HTR-8/SVneo (cell line): ENCODE measurements around the gene MYL5.
"Not testable (repeated sequence)": the region's sequence is repeated elsewhere in the genome, so short reads cannot be mapped to it uniquely, and the experiment has no call there.

Experiments used
- DNase-seq: peaks from one replicate; pipeline ENCODE4 v3.0.0; 2011; ENCODE audit warnings: low spot score, mixed read lengths; ENCODE audit not compliant: insufficient read length
- FAIRE-seq: peaks from 2 replicates; lab custom pipeline; 2011; peaks lifted over from hg19 to GRCh38; lab: Jason Lieb, UNC

The MYL5 gene

DNA sequence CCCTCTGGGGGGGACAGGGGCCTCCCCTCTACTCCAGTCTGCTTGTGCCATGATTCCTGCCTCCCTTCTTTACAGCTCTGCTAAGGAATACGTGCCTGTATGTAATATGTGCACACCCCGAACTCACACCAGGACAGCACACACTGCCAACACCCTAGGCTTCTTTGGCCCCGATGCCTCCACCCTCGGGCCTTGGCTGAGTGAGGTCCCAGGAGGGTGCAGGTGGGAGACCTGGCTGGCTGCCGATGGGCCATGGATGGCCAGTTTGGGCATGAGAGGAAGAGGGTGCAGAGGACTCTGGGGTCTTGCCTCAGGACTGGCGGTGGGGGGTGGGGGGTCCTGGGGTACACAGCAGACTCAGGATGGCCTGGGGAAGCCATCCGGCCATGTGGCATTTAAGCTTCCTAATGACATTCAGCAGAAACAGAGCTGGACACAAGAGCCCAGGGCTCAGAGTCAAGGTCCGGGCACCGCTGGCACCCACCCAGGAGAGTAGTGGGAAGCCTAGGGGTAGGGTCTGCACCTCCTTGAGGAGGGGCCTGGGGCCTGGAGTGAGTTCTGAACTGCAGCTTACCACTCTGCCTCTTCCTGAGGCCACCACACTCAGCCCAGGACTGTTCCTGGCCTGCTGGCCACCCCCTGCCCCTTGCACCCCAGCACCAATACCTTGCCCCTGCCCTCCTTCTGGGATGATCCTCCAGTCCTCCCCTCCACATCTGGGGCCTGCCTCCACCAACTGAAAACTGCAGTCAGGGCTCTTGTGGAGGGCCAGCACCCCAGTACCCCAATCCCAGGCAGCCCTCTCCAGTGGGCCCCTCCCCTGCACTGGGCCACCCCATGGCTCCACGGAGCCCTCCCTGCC lies 29.2 kb downstream of the MYL5 start:
- no peak for FAIRE-seq
- no peak for DNase-seq

DNA sequence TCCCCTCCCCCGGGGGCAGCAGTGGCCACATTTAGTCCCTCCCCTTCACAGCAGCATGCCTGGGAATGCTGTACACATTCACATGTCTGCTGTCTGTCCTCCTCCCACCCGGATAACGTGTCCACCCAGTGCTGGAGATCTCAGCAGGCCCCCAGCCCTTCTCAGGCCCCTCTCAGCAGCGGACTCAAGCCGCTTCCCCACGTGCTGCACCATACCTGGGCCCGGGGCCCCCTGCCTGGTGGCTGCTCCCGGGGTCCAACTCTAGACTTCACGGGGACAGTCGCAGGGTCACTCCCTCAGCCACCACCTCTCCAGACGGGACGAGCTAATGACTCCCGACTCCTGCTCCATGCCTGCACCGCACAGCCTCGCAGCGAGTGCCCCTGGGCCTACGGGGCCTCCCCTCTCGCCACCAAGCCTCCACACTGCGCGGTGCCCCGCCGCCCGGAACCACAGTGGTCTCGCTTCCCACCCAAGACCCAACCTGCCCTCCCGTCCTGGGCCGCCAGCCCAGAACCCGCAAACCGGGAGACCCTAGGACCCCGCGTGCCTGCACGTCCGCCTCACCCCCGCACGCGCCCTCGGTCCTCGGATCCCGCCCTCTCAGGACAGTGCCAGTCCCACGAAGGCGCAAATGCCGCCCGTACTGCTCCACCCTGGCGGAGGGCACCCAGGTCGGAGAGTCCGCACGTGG lies 30.0 kb downstream of the MYL5 start:
- DNase-seq, result no peak
- no peak for FAIRE-seq

DNA sequence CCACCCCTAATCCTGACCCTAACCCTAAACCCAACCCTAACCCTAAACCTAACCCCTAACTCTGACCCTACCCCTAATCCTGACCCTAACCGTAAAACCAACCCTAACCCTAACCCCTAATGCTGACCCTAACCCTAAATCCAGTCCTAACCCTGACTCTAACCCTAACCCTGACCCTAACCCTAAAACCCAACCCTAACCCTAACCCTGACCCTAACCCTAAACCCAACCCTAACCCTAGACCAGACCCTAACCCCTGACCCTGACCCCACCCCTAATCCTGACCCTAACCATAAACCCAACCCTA lies 30.6 kb downstream of the MYL5 start:
- DNase-seq (no peak), FAIRE-seq (peak; percentile 46)

DNA sequence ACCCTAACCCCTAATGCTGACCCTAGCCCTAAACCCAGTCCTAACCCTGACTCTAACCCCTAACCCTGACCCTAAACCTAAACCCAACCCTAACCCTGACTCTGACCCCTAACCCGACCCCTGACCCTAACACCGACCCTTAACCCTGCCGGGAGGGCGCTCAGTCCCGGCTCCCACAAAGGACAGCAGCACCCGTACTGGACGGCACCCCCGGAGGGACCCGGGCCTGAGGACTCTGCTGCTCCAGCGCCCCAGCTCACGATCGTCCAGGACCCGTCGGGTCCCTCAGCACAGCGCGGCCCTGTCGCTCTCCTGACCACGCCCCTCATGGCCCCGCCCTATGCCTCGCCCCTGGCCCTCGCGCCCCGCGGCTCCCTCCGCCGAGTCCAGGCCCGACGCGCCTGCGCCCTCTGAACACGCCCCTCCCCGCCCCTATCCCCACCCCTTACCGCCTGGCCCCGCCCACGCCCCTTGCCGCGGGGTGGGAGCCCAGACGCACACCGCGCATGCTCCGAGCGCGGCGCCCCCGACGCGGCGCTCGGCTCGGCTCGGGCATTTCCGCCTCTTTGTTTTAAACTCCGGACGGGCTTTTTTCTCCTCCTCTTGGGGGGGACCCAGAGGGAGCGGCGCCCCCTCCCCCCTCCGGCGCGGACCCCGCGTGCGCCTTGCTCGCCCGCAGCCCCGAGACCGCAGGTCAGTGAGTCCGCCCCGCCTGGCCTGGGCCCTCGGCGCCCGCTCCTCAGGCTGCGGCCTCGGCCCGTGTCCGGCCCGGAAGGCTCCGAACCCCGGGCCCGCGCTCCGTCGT lies 31.1 kb downstream of the MYL5 start, which contains the start of gene PCGF3:
Gene PCGF3 (plus strand): TSS at position 555 of the 805 bp plus-strand sequence. CDS start 27,849 bp downstream, outside the sequence.
- DNase-seq (peak; percentile 97), FAIRE-seq (peak; percentile 98)

DNA sequence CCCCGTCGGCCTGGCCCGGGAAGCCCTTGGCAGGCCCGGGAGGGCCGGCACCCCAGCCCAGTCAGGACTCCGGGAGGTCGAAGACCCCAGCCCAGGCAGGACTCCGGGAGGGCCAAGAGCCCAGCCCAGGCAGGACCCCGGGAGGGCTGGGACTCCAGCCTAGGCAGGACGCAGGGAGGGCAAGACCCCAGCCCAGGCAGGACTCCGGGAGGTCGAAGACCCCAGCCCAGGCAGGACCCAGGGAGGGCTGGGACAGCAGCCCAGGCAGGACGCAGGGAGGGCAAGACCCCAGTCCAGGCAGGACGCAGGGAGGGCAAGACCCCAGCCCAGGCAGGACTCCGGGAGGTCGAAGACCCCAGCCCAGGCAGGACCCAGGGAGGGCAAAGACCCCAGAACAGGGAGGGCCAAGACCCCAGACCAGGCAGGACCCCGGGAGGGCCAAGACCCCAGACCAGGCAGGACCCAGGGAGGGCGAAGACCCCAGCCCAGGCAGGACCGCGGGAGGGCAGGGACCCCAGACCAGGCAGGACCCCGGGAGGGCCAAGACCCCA lies 31.8 kb downstream of the MYL5 start:
- DNase-seq, FAIRE-seq: not testable (repeated sequence)

DNA sequence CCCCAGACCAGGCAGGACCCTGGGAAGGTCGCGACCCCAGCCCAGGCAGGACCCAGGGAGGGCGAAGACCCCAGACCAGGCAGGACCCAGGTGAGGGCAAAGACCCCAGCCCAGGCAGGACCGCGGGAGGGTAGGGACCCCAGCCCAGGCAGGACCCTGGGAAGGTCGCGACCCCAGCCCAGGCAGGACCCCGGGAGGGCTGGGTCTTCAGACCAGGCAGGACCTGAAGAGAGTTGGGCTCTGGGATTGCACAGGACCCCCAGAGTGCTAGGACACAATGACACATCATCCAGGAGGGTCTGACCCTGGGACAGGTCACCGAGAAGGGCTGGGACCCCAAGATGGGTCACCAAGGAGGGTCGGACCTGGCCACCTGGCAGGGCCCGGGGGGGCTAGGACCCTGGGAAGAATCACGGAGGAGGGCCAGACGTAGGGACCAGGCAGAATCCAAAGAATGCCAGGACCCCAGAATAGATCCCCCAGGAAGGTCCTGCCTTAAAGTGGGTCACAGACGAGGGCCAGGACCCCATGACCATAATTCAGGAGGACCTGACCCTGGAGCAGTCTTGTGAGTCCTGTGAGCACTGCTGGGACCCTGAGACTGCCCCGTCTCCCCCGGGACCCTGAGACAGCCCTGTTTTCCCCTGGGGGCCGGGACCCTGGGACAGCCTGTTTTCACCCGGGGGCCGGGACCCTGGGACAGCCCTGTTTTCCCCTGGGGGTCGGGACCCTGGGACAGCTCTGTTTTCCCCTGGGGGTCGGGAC lies 32.7 kb downstream of the MYL5 start:
- DNase-seq (no peak), FAIRE-seq (no peak)

DNA sequence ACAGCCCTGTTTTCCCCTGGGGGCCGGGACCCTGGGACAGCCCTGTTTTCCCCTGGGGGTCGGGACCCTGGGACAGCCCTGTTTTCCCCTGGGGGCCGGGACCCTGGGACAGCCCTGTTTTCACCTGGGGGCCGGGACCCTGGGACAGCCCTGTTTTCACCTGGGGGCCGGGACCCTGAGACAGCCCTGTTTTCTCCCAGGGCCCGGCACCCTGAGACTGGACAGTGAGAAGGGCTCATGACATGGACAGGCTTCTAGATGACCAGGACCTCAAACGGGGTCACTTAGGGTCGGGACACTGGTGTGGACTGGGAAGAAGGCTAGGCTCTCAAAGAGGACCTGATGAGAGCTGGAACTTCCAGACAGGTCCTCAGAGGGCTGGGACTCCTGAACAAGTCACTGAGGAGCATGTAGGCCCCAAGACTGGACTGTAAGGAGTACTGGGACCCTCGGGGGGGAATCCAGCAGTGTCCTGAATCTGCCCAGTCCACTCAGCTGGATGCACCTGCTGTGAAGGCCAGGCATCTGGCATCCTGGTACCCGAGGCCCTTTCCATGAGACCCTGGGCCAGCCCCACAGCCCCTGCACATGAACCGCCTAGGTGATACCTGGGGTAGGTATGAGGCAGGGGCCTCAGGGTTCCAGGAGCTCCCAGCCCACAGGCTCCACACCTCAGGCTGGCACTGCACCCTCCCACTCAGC lies 33.7 kb downstream of the MYL5 start:
- FAIRE-seq (no peak), DNase-seq (no peak)

DNA sequence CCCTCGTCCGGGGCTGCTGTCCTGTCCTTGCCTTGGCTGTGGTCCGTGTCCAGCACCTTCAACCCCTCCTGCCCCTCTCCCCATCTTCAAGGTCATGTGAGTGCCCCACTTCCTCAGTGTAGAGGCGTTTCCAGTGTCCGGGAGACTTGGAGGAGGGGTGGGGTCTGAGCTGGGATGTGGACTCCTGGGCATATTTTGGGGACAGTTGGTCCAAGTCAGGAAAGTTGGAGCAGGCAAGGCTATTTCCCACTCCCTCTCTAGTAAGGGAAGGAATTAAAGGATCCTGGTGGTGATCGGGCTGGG lies 34.2 kb downstream of the MYL5 start:
- DNase-seq, result no peak
- FAIRE-seq, result no peak

DNA sequence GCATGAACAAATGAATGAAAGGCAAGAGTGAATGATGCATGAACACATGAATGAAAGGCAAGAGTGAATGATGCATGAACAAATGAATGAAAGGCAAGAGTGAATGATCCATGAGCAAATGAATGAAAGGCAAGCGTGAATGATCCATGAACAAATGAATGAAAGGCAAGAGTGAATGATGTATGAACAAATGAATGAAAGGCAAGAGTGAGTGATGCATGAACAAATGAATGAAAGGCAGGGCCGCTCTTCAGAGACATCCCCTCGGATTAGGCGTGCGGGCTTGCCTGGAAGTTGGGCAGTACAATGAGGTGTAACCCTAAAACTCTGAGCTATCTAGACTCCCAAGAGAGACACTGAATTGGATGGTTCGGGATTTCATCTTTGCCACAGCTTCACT lies 35.0 kb downstream of the MYL5 start:
- DNase-seq, result no peak
- FAIRE-seq, result no peak

DNA sequence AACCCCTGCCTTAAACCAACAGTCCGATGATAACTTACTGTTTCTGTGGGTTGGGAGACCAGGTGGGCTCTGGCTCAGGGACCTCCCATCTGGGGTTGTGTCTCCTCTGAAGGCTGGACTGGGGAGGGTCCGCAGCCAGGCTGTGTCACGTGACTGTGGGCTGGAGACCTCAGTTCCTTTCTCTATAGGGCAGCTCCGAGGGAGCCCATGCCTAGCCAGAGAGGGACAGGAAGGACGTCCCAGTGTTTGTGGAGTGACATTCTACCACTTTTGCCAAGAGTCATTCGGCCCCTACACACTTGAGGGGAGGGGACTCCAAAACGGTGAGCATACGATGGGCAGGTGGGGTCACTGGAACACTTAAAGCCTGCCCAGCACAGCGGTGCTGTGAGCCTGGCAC lies 35.8 kb downstream of the MYL5 start:
- FAIRE-seq, result no peak

DNA sequence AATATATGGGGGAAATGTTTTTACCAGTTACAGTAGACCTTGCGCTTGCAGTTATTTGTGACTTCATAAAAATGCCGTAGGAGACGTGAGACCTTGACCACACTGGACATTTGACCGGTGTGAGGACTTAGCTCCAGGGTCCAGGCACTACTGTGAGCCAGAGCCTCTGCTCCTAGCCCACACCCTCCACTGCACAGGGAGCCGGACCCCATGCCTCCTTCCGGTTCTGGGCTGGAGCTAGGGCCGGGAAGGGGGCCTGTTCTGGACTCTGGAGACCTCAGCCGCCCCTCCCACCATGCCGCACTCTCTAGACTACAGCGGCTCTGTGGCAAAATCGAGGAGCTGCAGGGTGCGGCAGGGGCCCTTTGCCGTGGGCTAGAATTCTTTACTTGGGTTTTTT lies 36.6 kb downstream of the MYL5 start:
- no peak for FAIRE-seq
- no peak for DNase-seq

More for the DNA sequence above, 35.8 kb downstream of the MYL5 start:
- DNase-seq, result no peak

DNA sequence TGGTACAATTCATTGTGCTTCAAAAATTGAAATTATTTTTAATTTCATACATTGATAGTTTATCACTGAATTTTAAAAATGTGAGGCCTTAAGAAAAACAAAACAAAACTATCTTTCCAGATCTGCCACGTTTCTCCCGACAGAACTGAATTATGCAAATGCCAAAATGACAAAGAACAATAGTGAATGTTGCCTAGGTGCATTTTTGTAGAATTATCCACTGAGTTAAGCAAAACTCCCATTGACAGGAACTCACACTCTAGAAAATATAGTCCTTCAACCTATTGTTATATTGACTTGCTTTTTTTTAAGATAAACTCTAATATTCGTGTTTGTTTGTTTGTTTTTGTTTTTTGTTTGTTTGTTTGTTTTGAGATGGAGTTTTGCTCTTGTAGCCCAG lies 37.8 kb downstream of the MYL5 start:
- no peak for FAIRE-seq

DNA sequence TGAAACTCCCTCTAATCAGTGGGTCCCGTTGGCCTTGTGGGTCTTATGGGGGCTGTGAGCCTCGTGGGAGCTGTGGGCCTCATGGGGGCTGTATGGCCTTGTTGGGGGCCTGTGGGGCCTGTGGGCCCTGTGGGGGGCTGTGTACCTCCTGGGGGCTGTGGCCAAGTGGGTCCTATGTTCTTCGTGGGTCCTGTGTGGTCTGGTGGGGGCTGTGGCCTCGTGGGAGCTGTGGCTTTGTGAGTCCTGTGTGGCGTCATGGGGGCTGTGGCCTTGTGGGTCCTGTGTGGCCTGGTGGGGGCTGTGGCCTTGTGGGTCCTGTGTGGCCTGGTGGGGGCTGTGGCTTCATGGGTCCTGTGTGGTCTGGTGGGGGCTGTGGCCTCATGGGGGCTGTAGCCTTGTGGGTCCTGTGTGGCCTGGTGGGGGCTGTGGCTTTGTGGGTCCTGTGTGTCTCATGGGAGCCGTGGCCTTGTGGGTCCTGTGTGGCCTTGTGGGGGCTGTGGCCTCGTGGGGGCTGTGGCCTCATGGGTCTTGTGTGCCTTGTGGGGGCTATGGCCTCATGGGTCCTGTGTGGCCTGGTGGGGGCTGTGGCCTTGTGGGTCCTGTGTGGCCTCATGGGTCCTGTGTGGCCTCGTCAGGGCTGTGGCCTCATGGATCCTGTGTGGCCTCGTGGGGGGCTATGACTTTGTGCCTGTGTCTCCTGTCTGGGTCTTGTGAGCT lies 38.7 kb downstream of the MYL5 start:
- DNase-seq (no peak), FAIRE-seq (no peak)

More for the DNA sequence above, 37.8 kb downstream of the MYL5 start:
- no peak for DNase-seq

DNA sequence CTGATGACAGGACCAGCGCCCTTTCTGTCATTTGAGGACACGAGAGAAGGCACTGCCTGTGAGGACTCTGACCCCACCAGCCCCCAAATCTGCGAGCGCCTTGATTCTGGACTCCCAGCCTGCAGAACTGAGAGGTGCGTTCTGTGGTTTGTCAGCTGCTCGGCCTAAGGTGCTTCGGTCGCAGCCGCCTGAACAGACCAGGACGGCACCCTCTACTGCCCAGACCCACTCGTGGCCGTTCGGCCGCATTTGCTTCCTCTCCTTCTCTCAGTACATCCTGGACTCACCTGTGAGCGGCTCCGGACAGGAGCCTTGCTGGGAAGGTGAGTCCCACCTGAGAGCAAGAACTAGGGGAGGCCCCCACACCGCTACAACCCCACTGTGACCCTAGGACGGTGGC lies 39.7 kb downstream of the MYL5 start:
- FAIRE-seq (no peak), DNase-seq (no peak)

DNA sequence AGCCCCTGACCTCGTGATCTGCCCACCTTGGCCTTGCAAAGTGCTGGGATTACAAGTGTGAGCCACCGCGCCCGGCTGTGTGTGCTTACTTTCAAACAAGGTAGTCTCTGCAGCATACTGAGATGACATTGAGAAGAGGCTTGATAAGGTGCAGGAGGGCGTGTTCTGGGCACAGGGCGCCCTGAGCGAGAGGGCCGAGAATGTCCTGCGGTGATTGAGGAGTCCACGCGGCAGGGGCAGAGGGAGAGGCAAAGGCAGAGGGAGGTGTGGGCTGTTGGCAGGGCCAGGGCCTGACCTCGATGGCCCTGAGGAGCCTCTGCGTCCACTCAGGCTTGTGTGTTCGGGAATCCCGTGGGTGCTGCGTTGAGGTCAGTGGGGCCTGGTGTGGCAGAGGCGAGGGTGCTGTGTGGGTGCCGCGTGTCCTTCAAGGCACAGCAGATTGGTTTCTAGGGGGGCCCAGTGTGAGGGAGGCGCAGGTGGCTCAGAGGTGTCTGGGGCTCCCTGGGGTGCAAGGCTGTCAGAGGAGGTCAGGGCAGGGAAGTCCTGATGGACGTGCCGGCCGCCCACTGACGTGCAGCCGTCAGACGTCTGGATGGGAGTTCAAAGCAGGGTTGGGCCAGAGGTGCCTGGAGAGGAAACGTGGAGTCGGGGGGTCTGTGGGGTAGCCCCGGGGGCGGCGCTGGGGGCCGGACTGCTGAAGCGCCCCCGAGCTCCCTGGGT lies 43.4 kb downstream of the MYL5 start:
- FAIRE-seq (no peak), DNase-seq (no peak)

DNA sequence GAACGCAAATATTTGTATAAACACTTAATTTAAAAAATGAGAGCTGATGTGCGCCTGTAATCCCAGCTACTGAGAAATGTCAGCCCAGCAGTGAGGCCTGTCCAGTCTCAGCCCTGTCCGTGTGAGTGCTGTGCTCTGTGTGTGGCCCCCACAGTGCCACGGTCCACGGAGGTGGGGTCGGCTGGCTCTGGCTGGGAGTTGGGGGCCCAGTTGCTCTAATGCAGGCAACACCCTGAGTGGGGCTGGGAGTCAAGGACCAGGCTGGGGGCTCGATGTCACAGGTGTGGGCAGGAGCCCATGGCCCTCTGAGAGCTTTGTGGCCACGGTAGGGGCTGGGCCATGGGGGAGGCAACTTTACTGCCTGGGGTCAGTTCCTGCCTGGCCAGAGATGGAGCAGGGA lies 44.1 kb downstream of the MYL5 start:
- FAIRE-seq, result no peak
- no peak for DNase-seq

DNA sequence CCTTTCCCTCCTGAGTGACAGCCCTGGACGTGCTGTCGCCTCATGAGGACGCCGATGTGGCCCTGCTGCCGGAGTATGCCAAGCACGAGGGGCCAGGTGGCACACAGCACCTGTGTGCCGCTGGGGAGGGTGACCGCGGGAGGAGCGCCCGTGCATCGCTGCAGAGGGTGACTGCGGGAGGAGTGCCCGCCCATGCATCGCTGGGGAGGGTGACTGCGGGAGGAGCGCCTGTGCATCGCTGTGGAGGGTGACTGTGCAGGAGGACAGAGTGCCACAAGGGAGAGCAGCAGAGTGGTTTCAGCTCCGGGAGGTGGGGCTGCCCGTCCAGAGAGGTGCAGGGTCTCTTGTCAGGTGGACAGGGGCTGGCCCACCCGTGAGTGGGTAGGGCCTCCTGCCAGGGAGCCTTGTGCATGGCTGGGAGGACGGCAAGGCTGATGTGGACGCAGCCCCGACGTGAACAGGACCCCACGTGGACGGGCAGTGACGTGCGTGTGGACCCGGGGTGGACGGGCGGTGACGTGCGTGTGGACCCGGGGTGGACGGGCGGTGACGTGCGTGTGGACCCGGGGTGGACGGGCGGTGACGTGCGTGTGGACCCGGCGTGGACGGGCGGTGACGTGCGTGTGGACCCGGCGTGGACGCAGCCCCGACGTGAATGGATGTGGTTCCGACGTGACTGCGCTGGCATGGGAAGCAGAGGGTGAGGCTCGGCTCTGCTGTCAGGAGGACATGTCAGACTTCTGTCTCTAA lies 45.9 kb downstream of the MYL5 start:
- DNase-seq, result no peak
- FAIRE-seq, result no peak
